CD14-positive monocyte (primary cell): ENCODE data around the gene CPEB2. TPM values are rescaled to one million over a fixed set of nuclear protein-coding genes. Genes with fewer than 3 reads are reported as not detected.

Experiments used
- DNase-seq, 3 donors: peaks; one replicate each; pipeline ENCODE4 v3.0.0-alpha.2; 2011 to 2022
- H2AFZ ChIP-seq: 2 replicates; pipeline ENCODE4 v1.6.0; 2012; ENCODE audit warnings: mild to moderate bottlenecking, low read depth, low read length, inconsistent platforms; ENCODE audit not compliant: insufficient read depth, poor library complexity, severe bottlenecking
- H3K27ac ChIP-seq, 2 donors: 1 replicate in 1 of 2; 2 replicates in 1 of 2; pipeline ENCODE4 v1.5.1; 2012 to 2013; ENCODE audit warnings: low read length in 2 of 2, control low read depth in 1 of 2, inconsistent platforms in 1 of 2, low read depth in 1 of 2, mild to moderate bottlenecking in 1 of 2
- H3K27me3 ChIP-seq, 2 donors: one replicate each; pipeline versions ENCODE4 v1.6.0 to v1.6.1; 2011 to 2013; ENCODE audit warnings: low read length in 2 of 2; ENCODE audit not compliant: control insufficient read depth in 2 of 2, insufficient read depth in 2 of 2
- H3K36me3 ChIP-seq, 2 donors: replicated peaks in 1 of 2; 1 replicate in 1 of 2; 2 replicates in 1 of 2; pipeline versions ENCODE4 v1.5.1 to v1.6.1; 2012 to 2013; ENCODE audit warnings: low read length in 2 of 2, control low read depth in 1 of 2, inconsistent platforms in 1 of 2, mild to moderate bottlenecking in 1 of 2; ENCODE audit not compliant: insufficient read depth in 2 of 2, control insufficient read depth in 1 of 2
- H3K4me1 ChIP-seq, 2 donors: 1 replicate in 1 of 2; 2 replicates in 1 of 2; pipeline versions ENCODE4 v1.5.1 to v1.6.1; 2012 to 2013; ENCODE audit warnings: low read length in 2 of 2, control low read depth in 1 of 2, inconsistent platforms in 1 of 2, mild to moderate bottlenecking in 1 of 2, moderate library complexity in 1 of 2; ENCODE audit not compliant: insufficient read depth in 2 of 2, control insufficient read depth in 1 of 2
- H3K4me2 ChIP-seq: replicated peaks from 2 replicates; pipeline ENCODE3; 2012; ENCODE audit warnings: low read length, moderate library complexity, mild to moderate bottlenecking; ENCODE audit not compliant: poor library complexity, severe bottlenecking; ENCODE audit errors: extremely low read depth
- H3K4me3 ChIP-seq, 3 experiments: fragments of 200-600 bp in 1 of 3; sonication (generic) in 1 of 3; replicated peaks in 1 of 3; 1 replicate in 2 of 3; 2 replicates in 1 of 3; pipeline ENCODE4 v1.5.1; 2011 to 2013; ENCODE audit warnings: low read length in 3 of 3, mild to moderate bottlenecking in 3 of 3, control low read depth in 2 of 3, low read depth in 2 of 3, inconsistent platforms in 1 of 3, moderate library complexity in 1 of 3
- H3K79me2 ChIP-seq: 2 replicates; pipeline ENCODE4 v1.6.0; 2012; ENCODE audit warnings: mild to moderate bottlenecking, control low read depth, inconsistent platforms, low read length, moderate library complexity; ENCODE audit not compliant: insufficient read depth
- H3K9ac ChIP-seq: 2 replicates; pipeline ENCODE4 v1.6.0; 2017; ENCODE audit warnings: low read length, mild to moderate bottlenecking; ENCODE audit not compliant: insufficient read depth, poor library complexity, severe bottlenecking
- H3K9me3 ChIP-seq, 2 donors: replicated peaks in 1 of 2; 1 replicate in 1 of 2; 2 replicates in 1 of 2; pipeline versions ENCODE4 v1.5.1 to v1.6.1; 2012 to 2013; ENCODE audit warnings: low read length in 2 of 2, control low read depth in 1 of 2; ENCODE audit not compliant: control insufficient read depth in 1 of 2, insufficient read depth in 1 of 2
- H4K20me1 ChIP-seq: 2 replicates; pipeline ENCODE4 v1.6.0; 2012; ENCODE audit warnings: mild to moderate bottlenecking, low read length, control low read depth, moderate library complexity; ENCODE audit not compliant: insufficient read depth
- H3K27ac Mint-ChIP-seq, 7 donors: one replicate each; pipeline ENCODE4 v1.8.0; 2020; ENCODE audit warnings: mild to moderate bottlenecking in 7 of 7, mixed read lengths in 7 of 7, moderate library complexity in 6 of 7, inconsistent platforms in 2 of 7
- H3K27me3 Mint-ChIP-seq, 3 donors: one replicate each; pipeline ENCODE4 v1.8.0; 2021 to 2022; ENCODE audit warnings: low read depth in 3 of 3, mild to moderate bottlenecking in 3 of 3, mixed read lengths in 3 of 3, moderate library complexity in 3 of 3, inconsistent platforms in 1 of 3
- H3K36me3 Mint-ChIP-seq, 2 donors: one replicate each; pipeline ENCODE4 v1.8.0; 2020; ENCODE audit warnings: mixed read lengths in 2 of 2, inconsistent platforms in 1 of 2, mild to moderate bottlenecking in 1 of 2
- H3K4me1 Mint-ChIP-seq: one replicate; pipeline ENCODE4 v1.8.0; 2020; ENCODE audit warnings: mild to moderate bottlenecking, mixed read lengths
- H3K4me3 Mint-ChIP-seq, 2 donors: one replicate each; pipeline ENCODE4 v1.8.0; 2020; ENCODE audit warnings: mild to moderate bottlenecking in 2 of 2, mixed read lengths in 2 of 2, moderate library complexity in 1 of 2
- H3K9me3 Mint-ChIP-seq, 7 donors: one replicate each; pipeline ENCODE4 v1.8.0; 2020 to 2022; ENCODE audit warnings: mixed read lengths in 7 of 7, mild to moderate bottlenecking in 6 of 7, moderate library complexity in 6 of 7, inconsistent platforms in 2 of 7
- WGBS: methylation state at CpG from one replicate; pipeline ENCODE4 v1.1.5; 2013; ENCODE audit warnings: missing lambda C conversion rate; ENCODE audit not compliant: insufficient coverage; 5-methylcytosine and 5-hydroxymethylcytosine counted together
- intact Hi-C, 2 donors: fragments of 100-400 bp; cut with micrococcal nuclease; formaldehyde crosslinking; loops; one replicate each; pipeline versions ENCODE4 v1.15.0 to v1.15.1; 2023
- polyA plus RNA-seq, 3 donors: library from polyadenylated mRNA; depleted of rRNA in 1 of 3; unstranded in 2 of 3; stranded (reverse) in 1 of 3; fragments of 300-500 nt in 2 of 3; fragments of >200 nt in 1 of 3; fragmentation: Illumina TruSeq in 2 of 3; gene quantifications; 1 replicate in 2 of 3; 2 replicates in 1 of 3; pipeline ENCODE4 v1.2.3, GENCODE V29; 2012 to 2021
- TF ChIP-seq, protein P1 (sequence below): fragments of 200-600 bp; IDR thresholded peaks from one replicate; pipeline ENCODE4 v1.8.0; 2022; ENCODE audit warnings: antibody characterized with exemption, mild to moderate bottlenecking

Gene CPEB2
- polyA plus RNA-seq, 3 donors = 1.6 to 8.2 (median 1.7) TPM

DNA sequence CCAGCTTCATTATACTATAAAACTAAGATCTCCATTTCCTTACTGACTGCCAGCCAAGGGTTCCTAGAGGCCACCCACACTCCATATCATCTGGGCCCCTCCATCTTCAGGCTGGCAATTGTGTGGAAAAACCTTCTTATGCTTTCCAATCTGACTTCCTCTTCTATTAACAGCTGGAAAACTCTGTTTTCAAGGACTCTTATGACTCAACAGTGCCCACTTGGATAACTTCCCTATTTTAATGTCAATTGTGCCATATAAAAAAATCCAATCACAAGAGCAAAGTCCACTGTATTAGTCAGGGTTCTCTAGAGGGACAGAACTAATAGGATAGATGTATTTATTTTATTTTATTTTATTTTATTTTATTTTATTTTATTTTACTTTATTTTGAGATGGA is 41.0 kb upstream of the CPEB2 start:
- no peaks in the 10 kb centered on the region for H3K36me3 Mint-ChIP-seq
- no peaks in the 10 kb centered on the region for H3K4me1 Mint-ChIP-seq
- Histone ChIP-seq H3K4me3 (no peak overlapping the region), H3K9me3 (no peaks in the 10 kb centered on the region), H4K20me1 (no peaks in the 10 kb centered on the region), H3K27ac (no peak overlapping the region), H3K4me1 (no peaks in the 10 kb centered on the region), H3K27me3 (no peaks in the 10 kb centered on the region), H2AFZ (no peak overlapping the region), H3K4me2 (no peak overlapping the region), H3K9ac (no peak overlapping the region), H3K36me3 (no peaks in the 10 kb centered on the region), H3K79me2 (no peaks in the 10 kb centered on the region)
- intact Hi-C loops = no loop called here
- no peak overlapping the region for H3K4me3 Mint-ChIP-seq
- H3K9me3 Mint-ChIP-seq = peaks cover 0 to 9% (median 3%) of the 10 kb centered on the region in 7 donors
- TF ChIP-seq, protein P1, sequence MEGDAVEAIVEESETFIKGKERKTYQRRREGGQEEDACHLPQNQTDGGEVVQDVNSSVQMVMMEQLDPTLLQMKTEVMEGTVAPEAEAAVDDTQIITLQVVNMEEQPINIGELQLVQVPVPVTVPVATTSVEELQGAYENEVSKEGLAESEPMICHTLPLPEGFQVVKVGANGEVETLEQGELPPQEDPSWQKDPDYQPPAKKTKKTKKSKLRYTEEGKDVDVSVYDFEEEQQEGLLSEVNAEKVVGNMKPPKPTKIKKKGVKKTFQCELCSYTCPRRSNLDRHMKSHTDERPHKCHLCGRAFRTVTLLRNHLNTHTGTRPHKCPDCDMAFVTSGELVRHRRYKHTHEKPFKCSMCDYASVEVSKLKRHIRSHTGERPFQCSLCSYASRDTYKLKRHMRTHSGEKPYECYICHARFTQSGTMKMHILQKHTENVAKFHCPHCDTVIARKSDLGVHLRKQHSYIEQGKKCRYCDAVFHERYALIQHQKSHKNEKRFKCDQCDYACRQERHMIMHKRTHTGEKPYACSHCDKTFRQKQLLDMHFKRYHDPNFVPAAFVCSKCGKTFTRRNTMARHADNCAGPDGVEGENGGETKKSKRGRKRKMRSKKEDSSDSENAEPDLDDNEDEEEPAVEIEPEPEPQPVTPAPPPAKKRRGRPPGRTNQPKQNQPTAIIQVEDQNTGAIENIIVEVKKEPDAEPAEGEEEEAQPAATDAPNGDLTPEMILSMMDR = no peak
- DNase-seq = peak; percentile 1 to 71 (median 38)
- no peak overlapping the region for H3K27ac Mint-ChIP-seq
- no peaks in the 10 kb centered on the region for H3K27me3 Mint-ChIP-seq

DNA sequence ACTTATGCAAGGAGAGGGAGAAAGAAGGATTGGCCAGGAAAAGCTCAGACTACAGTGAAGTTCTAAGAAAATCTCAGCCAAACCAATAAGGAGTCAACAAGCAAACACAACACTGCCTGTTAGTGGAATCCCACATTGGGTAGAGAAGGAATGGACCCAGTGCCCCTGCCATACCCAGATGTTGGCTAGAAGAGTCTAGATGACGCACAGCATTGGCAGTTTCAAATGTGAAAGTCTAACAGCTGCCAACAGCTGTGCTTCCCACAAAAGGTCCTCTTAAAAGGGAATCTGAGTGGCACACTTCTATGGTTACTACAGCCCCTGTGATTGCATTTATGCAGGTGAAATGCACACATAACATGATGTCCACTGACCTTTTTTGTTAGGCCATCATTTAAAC is 37.2 kb upstream of the CPEB2 start:
- H3K4me1 Mint-ChIP-seq = no peaks in the 10 kb centered on the region
- Histone ChIP-seq H3K9me3 (no peaks in the 10 kb centered on the region), H3K4me1 (no peaks in the 10 kb centered on the region), H3K27ac (no peak overlapping the region), H3K4me3 (no peak overlapping the region), H2AFZ (no peak overlapping the region), H3K79me2 (no peaks in the 10 kb centered on the region), H4K20me1 (no peaks in the 10 kb centered on the region), H3K4me2 (no peak overlapping the region), H3K9ac (no peak overlapping the region), H3K36me3 (no peaks in the 10 kb centered on the region), H3K27me3 (no peaks in the 10 kb centered on the region)
- no peak overlapping the region for H3K27ac Mint-ChIP-seq
- intact Hi-C loops = no loop called here
- H3K27me3 Mint-ChIP-seq = peaks cover 0 to 4% (median under 1%) of the 10 kb centered on the region in 3 donors
- H3K36me3 Mint-ChIP-seq = no peaks in the 10 kb centered on the region
- H3K4me3 Mint-ChIP-seq = no peak overlapping the region
- TF ChIP-seq, protein P1 = no peak
- H3K9me3 Mint-ChIP-seq = peaks cover 0 to 9% (median 3%) of the 10 kb centered on the region in 7 donors
- 86% methylated on average over 1 of the region's 1 CpG for WGBS
- no peak for DNase-seq
